Pons (tissue), 1 donor: Measurements from ENCODE around the gene THBS2.
"Not testable (repeated sequence)": the region's sequence is repeated elsewhere in the genome, so short reads cannot be mapped to it uniquely, and the experiment has no call there.

ENCODE experiments used
- DNase-seq: peaks from one replicate; pipeline ENCODE4 v3.0.0-alpha.2; 2016; ENCODE audit warnings: low spot score

Gene THBS2

DNA sequence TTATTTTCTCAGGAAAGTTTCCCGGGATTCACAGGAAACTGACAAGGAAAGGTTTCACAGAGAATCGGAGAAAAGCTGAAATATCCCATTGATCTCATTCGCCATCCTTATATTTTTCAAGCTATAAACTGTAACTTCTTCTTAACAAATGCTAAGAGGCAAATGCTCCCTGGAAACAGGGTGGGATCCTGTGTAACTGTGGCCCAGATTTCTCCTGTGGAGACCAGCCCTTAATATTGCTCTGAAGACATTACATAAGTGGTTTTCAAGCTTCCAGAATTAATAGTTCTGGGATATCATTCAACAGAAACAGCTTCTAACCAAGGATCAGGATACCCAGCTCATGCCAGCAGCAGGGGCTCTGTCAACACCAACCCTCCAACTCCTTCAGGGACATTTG is 69.2 kb downstream of the THBS2 start:
- DNase-seq: no peak

DNA sequence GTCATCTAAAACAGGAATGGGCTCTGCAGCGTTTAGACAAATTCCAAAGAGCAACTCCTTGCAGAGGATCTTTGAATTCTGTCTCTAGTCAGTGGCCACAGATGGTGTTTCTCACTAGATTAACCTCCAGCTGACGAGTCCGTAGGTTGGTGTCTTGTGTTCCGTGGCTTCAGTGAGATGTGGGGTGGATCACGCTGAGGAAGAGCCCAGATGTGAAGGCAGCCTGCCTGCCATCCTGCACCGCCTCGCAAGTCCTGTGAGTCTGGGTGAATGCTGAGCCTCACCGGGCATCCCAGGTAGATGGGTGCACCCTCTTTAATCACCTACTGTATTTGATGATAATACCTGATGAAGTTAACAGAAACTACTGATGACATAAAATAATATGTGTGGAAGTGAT is 70.4 kb downstream of the THBS2 start:
- DNase-seq: no peak

DNA sequence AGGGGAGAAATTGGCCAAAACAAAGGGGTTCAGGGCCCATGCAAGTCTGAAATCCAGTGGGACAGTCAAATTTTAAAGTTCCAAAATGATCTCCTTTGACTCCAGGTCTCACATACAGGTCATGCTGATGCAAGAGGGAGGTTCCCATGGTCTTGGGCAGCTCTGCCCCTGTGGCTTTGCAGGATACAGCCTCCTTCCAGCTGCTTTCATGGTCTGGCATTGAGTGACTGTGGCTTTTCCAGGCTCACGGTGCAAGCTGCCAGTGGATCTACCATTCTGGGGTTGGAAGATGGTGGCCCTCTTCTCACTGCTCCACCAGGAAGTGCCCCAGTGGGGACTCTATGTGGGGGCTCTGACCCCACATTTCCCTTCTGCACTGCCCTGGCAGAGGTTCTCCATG is 73.8 kb downstream of the THBS2 start:
- not testable (repeated sequence) for DNase-seq

DNA sequence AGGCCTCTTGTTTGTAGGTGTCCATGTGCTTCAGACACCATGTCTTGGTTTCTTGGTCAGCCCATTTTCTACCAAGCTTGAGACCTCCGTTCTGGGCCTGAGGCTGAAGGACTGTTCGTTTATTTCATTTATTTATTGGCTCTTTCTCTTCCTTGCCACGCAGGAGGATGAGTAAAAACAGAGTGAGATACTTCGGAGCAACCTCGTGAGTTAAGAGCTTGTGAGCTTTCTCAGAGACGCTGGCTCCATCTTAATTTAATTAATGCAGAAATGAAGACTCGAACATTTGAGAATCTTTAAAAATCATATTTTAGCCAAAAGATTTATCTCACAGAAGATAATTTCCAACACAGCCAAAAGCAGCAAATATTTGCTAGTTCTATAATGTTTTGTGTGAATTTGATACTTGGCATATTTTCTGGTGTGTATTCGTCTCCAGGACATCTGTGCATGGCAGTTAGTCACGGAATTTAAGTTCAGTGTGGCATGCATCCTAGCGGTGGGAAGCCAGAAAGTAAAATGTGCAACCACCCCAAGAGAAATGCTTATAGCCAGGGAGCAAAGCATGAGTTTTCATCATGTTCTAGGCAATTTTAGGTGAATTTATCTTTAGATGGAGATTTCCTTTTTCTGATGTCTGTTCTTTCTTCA is 76.0 kb downstream of the THBS2 start:
- no peak for DNase-seq

DNA sequence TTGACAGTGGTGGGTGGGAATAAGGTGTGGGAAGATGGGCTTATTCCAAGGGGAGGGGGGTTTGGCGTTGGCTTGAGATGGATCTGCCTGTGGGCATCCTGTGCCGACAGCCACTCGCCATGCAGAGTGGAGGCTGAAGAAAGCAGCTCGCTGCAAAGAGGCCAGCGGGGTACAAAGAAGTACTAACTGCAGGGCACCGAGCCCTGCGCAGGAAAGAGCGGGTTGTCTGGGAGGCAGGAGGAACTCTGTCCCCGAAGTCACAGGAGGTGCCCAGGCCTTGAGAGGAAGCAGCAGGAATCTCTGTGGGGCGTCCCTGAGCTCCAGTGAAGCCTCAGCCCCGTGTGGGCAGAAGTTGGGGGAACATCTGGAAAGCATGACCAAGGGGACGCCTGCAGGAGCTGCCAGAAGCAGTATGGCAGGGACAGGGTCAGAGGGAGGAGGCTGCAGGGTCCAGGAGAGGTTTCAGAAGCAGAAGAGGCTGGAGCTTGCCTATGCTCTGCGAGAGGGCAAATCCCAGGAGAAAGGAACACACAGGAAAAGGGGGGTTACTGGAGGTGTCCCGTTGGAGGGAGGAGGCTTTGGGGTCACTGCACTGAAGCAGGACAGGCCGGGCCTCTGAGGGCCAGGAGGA is 77.2 kb downstream of the THBS2 start:
- no peak for DNase-seq

DNA sequence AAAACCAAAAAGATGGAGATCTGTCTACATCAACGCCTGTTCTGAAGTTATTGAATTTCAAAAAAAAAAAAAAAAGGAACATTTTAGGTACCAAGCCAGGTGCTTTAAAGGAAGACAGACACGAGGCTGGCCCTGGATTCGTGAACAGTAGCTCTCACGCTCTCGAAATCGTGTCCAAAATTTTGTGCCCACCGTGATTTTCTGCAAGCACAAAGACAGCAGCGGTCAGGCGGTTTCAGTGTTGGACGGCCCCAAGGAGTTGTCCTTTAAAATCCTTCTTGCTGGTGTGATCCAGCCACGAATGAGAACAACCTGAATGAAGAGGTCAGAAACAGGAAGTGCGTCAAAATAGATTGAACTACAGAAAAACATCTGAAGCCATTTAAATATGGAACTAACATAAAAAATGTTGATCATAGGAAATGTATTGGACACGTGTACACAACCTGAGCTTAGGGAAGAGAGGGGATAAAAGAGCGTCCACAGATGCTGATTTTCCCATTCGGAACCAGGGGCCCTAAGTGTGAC is 78.2 kb downstream of the THBS2 start:
- DNase-seq: no peak

DNA sequence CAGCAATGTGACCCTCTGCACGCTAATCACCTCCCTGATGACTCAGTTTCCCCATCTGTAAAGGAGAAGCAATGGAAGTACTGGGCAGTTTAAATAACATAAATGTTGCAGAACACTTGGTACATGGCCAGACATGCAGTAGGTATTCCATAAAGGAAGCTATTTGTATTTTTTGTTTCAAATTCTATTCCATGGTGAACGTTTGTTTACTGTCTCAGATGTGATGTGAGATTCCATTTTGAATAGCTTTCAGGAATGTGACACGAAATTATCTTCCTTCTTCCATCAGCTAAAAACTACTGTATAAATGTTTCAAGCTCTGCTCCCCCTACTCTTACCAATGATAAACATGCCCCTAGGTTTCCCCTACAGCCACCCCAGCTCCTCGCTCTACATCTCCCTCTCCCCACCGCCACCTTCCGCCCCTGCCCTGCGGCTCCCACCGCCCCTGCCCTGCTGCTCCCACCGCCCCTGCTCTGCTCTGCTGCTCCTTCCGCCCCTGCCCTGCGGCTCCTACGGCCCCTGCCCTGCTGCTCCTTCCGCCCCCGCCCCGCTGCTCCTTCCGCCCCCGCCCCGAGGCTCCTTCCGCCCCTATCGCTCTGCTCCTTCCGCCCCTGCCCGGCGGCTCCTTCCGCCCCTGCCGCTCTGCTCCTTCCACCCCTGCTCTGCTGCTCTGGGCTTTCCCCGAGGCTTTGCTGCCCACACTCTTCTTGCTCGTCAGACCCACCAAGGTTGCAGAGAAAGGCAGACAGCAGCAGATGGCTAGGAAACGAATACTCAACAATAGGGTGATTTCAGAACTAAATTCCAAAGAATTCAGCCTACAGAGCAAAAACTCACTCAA is 78.9 kb downstream of the THBS2 start:
- no peak for DNase-seq

DNA sequence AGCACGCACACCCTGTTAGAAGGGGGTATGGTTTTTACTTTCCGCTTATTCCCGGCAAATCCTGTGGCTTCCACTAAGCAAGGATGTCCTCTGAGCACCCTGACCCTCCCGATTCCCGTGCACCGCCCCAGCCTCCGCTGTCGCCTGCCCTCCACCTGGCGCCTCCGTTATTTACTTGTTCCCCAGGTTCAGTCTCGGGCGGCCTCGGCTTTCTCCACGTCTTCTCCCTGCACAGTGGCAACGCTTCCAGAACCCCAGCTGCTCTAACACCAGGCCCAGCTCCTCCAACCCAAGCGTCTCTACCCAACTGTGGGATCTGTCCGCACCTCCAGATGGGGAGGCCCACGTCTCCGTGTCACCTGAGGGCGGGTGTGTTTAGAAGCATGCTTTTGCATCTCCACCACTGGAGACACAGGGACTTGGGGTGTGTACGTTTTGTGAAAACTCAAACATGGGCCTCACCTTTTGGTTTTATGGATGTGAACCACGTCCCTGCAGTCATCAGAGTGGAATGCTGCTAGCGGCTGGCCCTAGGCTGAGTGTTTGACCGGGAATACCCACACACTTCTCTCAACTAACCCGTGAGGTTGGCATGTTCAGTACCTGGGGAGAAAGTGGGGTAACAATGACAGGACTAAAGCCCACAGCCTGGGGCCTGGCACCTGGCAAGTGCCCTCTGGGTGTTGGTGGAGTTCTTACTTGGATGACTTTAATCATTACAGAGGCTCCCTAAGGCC is 79.9 kb downstream of the THBS2 start:
- DNase-seq: no peak

DNA sequence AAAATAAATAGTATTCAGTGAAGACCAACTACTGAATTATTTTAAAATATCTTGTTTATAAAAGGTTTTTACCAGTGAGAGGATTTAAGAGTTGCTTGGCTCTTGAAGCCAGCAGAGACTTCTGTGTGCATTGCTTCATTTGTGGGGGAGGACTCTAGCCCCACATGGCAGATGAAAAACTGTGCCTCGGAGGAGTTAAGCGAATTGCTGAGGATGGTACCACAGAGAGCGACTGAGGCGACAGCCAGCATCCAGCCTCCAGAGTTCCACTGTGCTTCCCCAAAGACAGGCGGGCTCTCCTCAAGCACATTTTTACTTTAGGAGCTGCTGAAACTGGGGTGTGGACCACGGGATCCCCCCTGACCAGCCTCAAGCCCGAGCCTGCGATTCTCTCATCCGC is 80.7 kb downstream of the THBS2 start:
- no peak for DNase-seq

DNA sequence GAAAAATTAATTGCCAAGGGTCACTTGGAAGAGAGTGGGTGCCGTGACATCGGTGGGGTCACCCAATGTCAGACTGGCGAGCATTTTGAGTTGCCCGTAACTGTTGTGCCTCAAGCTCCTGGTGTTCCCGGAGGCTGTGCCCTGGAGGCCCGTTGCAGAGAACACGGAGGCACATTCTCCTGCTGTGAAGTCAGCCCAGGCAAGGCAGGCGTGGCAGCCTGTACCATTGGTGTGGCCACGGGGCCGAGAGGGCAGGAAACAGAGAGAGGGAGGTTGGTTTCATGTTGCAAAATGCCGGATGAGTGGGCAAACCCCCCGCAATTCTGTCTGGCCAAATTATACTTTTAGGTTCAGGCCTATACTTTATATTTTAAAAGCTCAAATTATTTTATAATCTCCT is 81.2 kb downstream of the THBS2 start:
- DNase-seq: no peak

DNA sequence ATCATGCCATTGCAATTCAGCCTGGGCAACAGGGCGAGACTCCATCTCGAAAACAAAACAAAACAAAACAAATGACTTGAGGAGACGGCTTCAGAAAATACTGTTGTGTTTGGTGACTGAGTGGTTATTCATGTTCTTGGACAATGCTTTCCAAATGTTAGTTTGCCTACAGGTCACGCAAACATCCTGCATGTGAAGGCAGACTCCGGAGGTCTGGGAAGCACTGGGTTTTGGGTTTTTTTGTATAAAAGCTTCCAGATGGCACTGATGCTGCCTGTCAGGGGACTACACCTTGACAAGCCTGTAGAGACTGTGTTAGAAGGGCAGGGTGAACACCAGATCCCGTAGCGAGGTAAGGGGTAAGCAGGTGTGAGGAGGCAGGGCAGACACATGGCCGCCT is 81.7 kb downstream of the THBS2 start:
- DNase-seq: no peak

DNA sequence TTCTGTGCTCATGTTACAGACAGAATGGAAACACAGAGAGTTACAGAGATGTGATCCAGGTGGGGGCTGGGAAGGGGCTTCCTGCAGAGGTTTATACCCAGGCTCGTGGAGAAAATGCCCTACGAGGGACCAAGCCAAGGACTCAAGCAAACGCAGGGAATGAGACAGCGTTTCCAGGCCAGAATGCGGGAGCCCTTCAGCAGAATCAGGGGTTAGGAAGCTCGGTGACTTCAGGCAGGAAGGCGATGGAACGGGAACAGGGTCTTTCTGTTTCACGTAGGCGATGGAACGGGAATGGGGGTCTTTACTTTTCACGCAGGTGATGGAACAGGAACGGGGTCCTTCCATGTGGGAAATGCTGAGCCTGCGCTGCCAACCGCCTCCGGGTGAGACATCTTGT is 82.6 kb downstream of the THBS2 start:
- no peak for DNase-seq

DNA sequence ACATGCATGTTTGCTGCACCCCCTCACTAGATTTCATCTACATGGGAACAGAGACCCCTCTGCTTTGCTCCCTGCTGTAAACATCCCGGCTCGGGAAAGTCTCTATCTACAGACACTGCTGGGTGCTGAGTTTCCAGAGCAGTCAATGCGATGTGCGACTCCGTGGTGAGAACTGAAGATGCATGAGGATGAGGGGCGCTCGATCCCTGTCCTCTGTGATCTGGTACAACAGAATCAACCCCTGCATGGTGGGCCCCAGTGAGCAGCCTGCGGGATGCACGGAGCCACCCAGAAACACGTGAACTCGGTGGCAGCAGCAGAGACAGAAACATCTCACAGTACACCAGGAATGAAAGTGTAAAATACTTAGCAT is 83.1 kb downstream of the THBS2 start:
- DNase-seq: no peak

DNA sequence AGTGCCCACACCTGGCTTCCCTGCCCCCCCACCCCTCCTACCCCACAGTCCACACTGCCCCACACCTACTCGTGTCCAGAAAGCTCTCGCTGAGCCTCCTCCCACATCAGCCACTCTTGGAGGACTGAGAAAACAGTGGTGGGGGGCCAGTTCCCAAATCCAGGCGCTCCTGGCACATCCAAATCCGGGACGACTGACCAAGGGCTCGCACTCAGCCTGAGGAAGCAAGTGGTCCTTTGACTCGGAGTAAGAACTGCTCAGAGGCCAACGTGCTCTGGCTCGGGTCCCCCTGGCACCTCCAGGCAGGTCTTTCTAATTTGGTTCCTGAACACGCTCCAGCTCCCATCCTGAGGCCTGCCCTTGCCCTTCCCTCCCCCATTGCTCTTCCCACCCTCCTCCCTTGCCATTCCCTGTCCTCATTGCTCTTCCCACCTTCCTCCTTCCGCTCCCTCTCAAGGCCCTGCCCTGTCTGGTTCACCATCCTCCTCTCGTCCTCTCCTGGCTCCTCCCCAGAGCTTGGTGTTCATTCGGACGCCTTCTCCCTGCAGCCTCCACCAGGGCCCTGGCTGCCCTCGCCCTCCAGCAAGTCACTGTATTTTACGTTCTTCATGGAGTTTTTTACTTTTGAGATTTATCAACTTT is 83.6 kb downstream of the THBS2 start:
- DNase-seq: no peak

DNA sequence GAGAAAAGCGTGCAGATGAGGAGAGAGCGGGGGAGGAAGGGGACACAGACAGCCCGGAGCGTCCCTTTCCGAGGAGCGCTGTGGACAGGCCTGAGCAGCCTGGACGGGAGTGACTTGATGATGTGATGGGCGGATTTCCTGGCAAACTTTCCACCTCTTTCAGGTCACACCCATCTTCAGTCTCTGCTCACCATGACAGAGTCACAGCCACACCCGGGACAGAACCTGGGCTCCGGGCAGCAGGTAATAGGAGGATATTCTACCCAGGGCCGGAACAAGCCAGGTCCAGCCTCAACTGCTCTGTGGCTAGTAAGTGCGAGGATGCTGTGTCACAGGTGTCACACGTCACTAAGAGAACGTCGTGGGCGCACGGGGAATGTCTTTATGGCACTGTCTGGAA is 84.3 kb downstream of the THBS2 start:
- no peak for DNase-seq

DNA sequence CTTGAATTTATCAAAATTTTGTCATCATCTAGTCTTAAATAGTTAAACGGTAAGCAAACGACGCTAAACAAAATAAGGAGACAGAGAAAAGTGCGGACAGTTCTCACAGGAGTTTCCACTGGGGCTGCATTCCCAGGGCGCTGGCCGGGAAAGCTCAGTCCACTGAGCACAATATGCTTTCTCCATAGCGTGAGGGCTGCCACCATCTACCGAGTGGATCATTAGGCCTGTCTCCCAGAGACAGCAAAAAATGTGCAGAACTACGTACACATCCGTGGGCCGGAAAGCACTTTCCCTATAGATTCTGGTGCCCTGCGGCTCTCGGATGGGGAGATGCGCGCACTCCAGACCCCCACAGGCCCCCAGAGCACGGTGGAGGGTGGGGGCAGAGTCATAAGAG is 84.9 kb downstream of the THBS2 start:
- no peak for DNase-seq

DNA sequence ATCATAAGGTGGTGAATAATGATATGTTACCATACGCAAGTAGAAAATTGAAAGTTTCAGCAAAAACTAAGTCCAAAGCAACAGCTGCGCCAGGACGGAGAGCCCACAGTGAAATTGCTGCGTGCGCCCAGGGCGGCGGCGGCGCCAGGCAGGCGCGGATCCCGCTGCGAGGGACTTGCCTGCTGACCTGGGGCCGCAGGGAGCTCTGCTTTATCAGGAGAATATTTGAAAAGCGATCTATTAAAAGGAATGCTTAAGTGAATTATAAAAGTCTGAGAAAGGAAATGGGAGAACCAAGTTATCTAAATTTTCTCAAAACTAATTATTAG is 85.4 kb downstream of the THBS2 start:
- DNase-seq: no peak

DNA sequence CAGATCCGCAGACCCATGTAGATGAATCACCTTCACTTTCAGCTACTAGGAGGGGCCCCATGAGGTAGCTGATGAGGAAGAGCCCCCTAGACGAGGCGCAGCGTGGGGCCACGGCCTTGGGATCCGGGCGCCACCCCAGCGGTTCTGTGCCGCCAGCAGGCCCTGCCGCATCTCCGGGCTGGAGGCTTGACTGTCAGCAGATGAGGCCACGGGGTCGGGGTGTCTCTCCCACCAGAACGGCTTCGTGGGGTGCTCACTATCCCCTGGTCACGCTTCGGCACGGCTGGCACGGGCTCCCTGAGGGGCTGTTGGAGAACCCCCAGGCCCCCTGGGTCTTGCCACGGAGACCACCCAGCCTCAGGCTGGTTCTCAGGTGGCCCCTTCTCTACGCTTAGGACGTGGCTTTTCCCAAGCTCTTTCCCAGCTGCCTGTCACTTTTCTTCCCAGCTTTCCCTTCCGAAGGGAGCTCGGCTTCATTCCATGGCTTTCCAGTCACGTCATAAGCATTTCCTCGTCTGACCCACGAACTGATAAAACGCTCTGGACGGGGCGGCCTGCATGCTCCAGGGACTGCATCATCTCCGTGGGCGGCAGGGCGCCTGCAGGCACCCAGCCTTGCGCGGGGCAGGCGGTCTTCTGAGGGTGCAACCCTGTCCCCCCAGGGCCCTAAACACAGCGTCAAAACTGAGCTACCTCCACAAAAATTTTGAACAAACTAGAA is 85.9 kb downstream of the THBS2 start:
- DNase-seq: no peak

DNA sequence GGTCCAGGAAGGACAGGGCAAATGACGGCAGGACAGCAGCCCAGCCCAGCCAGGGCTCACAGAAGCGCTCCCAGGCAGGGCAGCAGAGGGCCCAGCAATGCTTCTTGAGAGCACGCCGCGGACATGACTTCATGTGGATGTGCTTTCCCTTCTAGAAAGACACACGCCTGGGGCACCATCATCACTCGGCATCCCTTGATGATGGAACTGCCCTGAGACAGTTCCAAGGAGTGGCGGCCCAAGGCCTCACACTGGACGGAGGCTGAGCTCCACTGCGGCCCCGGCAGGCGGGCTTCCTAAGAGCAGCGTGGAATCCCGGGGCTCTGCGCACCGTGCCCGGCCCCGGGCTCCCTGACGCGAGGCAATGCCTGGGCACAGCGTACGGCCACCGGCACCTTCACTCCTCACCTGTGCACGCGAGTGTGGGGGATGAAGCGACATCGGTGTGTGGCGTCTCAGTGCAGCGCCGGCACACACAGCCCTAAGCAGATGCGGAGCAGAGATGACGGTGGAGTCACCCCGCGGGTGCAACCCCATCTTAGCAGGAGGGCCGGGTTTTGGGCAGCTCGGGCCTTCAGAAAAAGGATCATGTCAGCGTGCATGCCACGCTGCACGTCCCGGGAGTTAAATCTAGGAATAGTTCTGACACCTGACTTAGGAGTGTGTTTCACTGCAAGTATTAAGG is 86.6 kb downstream of the THBS2 start:
- DNase-seq: no peak
